BLaER1 treated with 17β-estradiol and CSF1 and Interleukin-3, amounts not matched to agents 10 nM and 100 nM (cell line): ENCODE results near the gene RNLS.

Experiments
- H3K27ac ChIP-seq, 11 experiments: shearing (Covaris generic); formaldehyde crosslinking; 2 replicates each; pipeline ENCODE4 v1.8.1; 2022
- H3K27me3 ChIP-seq, 11 experiments: shearing (Covaris generic); formaldehyde crosslinking; 2 replicates each; pipeline ENCODE4 v1.8.1; 2022
- H3K36me3 ChIP-seq, 11 experiments: shearing (Covaris generic); formaldehyde crosslinking; 2 replicates each; pipeline ENCODE4 v1.8.1; 2022
- H3K4me1 ChIP-seq, 10 experiments: shearing (Covaris generic); formaldehyde crosslinking; 2 replicates each; pipeline ENCODE4 v1.8.1; 2022
- H3K4me2 ChIP-seq, 11 experiments: shearing (Covaris generic); formaldehyde crosslinking; 2 replicates each; pipeline ENCODE4 v1.8.1; 2022
- H3K4me3 ChIP-seq, 10 experiments: shearing (Covaris generic); formaldehyde crosslinking; 2 replicates each; pipeline ENCODE4 v1.8.1; 2022
- H3K9ac ChIP-seq, 11 experiments: shearing (Covaris generic); formaldehyde crosslinking; 2 replicates each; pipeline ENCODE4 v1.8.1; 2022
- H3K9me3 ChIP-seq, 11 experiments: shearing (Covaris generic); formaldehyde crosslinking; replicated peaks in 1 of 11; 2 replicates each; pipeline ENCODE4 v1.8.1; 2022
- H4K20me1 ChIP-seq, 11 experiments: shearing (Covaris generic); formaldehyde crosslinking; 2 replicates each; pipeline ENCODE4 v1.8.1; 2022
- Cebpa-rat ChIP-seq, 11 experiments: shearing (Covaris generic); IDR thresholded peaks; 2 replicates each; pipeline ENCODE4 v1.8.1; 2022

The RNLS gene

DNA sequence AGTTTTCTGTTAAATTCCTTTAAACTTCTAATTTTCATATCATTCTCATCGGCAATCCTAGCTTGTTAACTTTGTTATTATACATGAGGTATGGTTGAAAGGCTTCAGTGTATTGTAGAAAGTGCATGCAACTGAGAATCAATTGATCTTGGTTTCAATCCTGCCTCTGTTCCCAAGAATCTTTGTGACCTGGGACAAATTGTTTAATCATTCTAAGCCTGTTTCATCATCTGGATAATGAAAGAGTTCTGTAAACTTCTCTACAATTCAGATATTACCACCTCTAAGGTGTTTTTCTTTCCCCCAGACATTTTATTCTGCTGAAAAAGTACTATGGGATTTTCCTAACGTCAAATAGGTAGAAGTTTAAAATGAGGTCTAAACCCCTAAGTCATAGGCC, 179.0 kb downstream of the RNLS start:
- no peak for TF ChIP-seq Cebpa-rat (IDR thresholded peaks at IDR 0.05)
- H3K9ac ChIP-seq, result no peak overlapping the region
- H3K27me3 ChIP-seq, result no peaks in the 10 kb centered on the region
- H3K27ac ChIP-seq, result no peak overlapping the region
- peak overlapping the region in 3 of 11 experiments; percentile 6 to 16 (median 7); a peak in 3 of 22 replicates for H3K4me2 ChIP-seq
- no peak overlapping the region for H3K4me3 ChIP-seq
- H3K36me3 ChIP-seq, result no peaks in the 10 kb centered on the region
- H3K4me1 ChIP-seq, result peaks cover 0 to 26% (median 9%) of the 10 kb centered on the region in 10 experiments; a peak in 11 of 20 replicates
- peaks cover 3 to 21% (median 10%) of the 10 kb centered on the region in 11 experiments for H3K9me3 ChIP-seq
- no peaks in the 10 kb centered on the region for H4K20me1 ChIP-seq

DNA sequence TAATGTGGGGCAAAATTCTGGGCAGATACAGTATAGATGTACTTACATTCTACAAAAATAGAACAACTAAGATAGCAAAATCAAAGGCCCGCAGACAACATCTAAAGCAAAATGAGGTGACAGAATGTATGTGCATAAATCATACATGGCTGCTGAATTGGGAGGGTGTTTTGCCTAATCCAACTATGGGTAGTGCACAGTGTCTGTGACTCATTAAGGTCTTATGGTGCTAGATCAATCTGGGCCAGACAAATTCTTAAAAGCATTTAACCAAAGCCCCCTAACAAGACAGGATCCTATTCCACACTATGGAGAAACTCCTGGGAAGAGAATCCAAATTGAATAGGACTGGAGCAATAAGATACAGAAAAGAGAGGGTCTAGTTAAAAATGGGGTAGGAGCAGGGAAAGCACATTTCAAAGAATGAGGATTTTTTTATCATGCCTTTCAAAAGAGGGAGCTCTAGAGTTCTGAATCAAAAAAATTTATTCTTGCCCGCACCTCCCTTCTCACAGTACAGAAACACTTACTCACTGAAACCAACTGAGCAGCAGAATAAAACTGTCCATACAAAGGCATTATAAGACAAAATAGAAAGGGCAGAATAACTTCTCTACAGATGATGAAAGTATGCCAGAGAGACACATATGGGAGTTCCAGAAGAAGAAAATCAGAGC, 181.3 kb downstream of the RNLS start:
- Histone ChIP-seq H3K36me3 (no peaks in the 10 kb centered on the region), H3K27ac (no peak overlapping the region), H3K4me1 (peaks cover 0 to 10% (median 0%) of the 10 kb centered on the region in 10 experiments; a peak in 5 of 20 replicates), H3K9me3 (peaks cover 24 to 39% (median 31%) of the 10 kb centered on the region in 11 experiments), H4K20me1 (no peaks in the 10 kb centered on the region), H3K4me2 (no peak overlapping the region), H3K9ac (no peak overlapping the region), H3K4me3 (no peak overlapping the region), H3K27me3 (no peaks in the 10 kb centered on the region)
- TF ChIP-seq Cebpa-rat (IDR thresholded peaks at IDR 0.05), result no peak

DNA sequence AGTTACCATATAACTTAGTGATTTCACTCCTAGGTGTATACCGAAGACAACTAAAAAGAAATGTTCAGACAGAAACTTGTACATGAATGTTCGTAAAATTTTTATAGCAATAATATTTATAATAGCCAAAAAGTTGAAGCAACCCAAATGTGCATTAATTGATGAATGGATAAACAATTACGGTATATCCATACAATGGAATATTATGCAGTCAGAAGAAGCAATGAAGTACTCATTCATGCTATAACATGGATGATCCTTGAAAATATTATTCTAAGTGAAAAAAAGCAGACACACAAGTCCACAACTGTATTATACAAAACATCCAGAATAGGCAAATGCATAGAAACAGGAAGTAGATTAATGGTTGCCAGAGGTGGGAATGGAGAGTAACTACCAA, 183.9 kb downstream of the RNLS start:
- Histone ChIP-seq H3K4me2 (no peak overlapping the region), H3K9ac (no peak overlapping the region), H3K9me3 (peaks cover 40 to 54% (median 49%) of the 10 kb centered on the region in 11 experiments), H3K27ac (no peak overlapping the region), H3K4me3 (no peak overlapping the region), H3K27me3 (no peaks in the 10 kb centered on the region), H4K20me1 (no peaks in the 10 kb centered on the region), H3K36me3 (no peaks in the 10 kb centered on the region), H3K4me1 (peaks cover 0 to 2% (median 0%) of the 10 kb centered on the region in 10 experiments; a peak in 5 of 20 replicates)
- TF ChIP-seq Cebpa-rat (IDR thresholded peaks at IDR 0.05), result no peak

DNA sequence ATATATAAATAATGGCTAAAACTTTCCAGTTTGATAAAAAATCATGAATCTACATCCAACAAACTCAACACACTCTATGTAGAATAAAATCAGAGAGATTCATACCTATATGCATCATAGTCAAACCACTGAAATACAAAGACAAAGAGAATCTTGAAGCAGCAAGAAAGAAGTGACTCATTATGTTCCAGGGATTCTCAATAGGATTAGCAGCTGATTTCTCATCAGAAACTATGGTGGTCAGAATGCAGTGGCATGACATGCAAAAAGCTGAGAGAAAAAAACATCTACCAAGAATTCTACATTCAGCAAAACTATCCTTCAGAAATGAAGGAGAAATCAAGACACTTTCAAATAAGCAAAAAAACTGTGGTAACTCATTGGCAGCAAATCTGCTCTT, 187.4 kb downstream of the RNLS start:
- TF ChIP-seq Cebpa-rat (IDR thresholded peaks at IDR 0.05), result no peak
- Histone ChIP-seq H3K9ac (no peak overlapping the region), H3K27ac (no peak overlapping the region), H4K20me1 (no peaks in the 10 kb centered on the region), H3K4me1 (peaks cover 0 to 7% (median 0%) of the 10 kb centered on the region in 10 experiments; a peak in 5 of 20 replicates), H3K27me3 (no peaks in the 10 kb centered on the region), H3K4me3 (no peak overlapping the region), H3K36me3 (no peaks in the 10 kb centered on the region), H3K9me3 (peaks cover 40 to 54% (median 50%) of the 10 kb centered on the region in 11 experiments), H3K4me2 (no peak overlapping the region)

DNA sequence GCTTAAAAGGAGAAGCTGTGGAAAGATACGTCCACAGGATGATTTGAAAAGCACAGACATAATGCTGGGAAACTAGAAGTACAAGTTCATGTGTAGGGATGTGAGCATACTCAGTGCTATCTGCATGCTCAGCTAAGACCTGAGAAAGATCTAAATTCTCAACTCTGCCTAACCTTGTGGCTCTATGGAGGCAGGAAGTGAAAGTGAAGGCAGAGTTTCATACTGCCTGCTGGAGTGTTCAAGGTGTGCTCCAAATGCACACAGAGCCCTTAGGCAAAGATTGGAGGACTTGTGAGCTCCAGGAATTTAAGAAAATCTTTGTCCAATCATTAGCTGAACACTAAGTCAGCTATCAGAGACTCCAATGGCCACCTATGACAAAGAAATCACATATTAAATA, 190.9 kb downstream of the RNLS start:
- H3K27ac ChIP-seq, result no peak overlapping the region
- H3K4me1 ChIP-seq, result peaks cover 17 to 40% (median 33%) of the 10 kb centered on the region in 10 experiments
- no peaks in the 10 kb centered on the region for H4K20me1 ChIP-seq
- peaks cover 16 to 24% (median 22%) of the 10 kb centered on the region in 11 experiments; a peak in 21 of 22 replicates for H3K9me3 ChIP-seq
- no peak overlapping the region for H3K4me3 ChIP-seq
- TF ChIP-seq Cebpa-rat (IDR thresholded peaks at IDR 0.05), result no peak
- H3K4me2 ChIP-seq, result no peak overlapping the region
- no peaks in the 10 kb centered on the region for H3K36me3 ChIP-seq
- H3K27me3 ChIP-seq, result no peaks in the 10 kb centered on the region
- no peak overlapping the region for H3K9ac ChIP-seq

DNA sequence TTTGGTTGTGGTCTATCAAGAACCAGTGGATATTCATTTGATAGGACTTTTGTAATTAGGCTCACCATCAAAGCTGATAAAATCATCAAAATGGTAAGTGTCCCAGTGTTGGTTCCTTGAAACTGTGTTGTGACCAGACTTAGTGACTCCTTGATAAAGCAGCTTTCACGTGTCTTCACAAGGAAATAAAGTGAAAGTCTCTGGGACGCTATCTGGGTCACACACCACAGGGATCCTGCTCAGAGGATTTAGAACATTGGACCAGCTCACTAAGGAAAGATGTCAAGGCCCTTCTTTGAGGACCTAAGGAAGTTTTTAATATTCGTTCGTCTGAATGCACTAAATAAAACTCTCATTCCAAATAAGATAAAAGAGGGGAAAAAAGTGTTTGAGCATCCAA, 193.1 kb downstream of the RNLS start:
- peaks cover 39 to 62% (median 55%) of the 10 kb centered on the region in 10 experiments for H3K4me1 ChIP-seq
- 0 out of 22 replicates have a peak overlapping the region, but pooled peaks of 1 of the 11 experiments have one; percentile 9 for H3K9ac ChIP-seq
- no peaks in the 10 kb centered on the region for H3K27me3 ChIP-seq
- peak overlapping the region in 1 of 11 experiments; percentile 7; a peak in 1 of 22 replicates for H3K27ac ChIP-seq
- peak overlapping the region in 7 of 11 experiments; percentile 2 to 86 (median 40); a peak in 11 of 22 replicates for H3K4me2 ChIP-seq
- H3K36me3 ChIP-seq, result no peaks in the 10 kb centered on the region
- no peak overlapping the region for H3K4me3 ChIP-seq
- TF ChIP-seq Cebpa-rat (IDR thresholded peaks at IDR 0.05), result no peak
- H3K9me3 ChIP-seq, result peaks cover 0 to 3% (median 2%) of the 10 kb centered on the region in 11 experiments; a peak in 11 of 22 replicates
- no peaks in the 10 kb centered on the region for H4K20me1 ChIP-seq

DNA sequence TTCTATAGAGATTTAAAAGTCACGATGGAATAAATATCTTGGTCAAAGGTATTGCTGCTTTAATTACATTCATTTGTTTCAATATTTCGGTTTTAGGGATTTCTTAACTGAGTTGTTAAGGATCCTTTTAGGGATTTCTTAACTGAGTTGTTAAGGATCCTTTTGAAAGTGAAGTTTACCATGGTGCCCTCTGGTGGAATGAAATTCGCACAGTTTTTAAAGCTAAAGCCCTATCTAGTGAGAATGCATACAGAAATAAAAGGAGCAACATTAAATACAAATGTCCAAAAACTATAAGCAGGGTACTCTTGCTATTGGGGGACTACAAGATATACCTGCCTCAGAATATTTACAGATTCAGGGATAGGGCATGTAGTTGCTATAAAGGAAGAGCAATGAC, 193.7 kb downstream of the RNLS start:
- Histone ChIP-seq H3K27ac (peak overlapping the region in 2 of 11 experiments; percentile 88 to 93; a peak in 2 of 22 replicates), H3K9me3 (peaks cover 0 to 2% (median 0%) of the 10 kb centered on the region in 11 experiments; a peak in 1 of 22 replicates), H4K20me1 (no peaks in the 10 kb centered on the region), H3K9ac (no peak overlapping the region), H3K4me3 (no peak overlapping the region), H3K36me3 (no peaks in the 10 kb centered on the region), H3K27me3 (no peaks in the 10 kb centered on the region), H3K4me2 (peak overlapping the region in 7 of 11 experiments; percentile 31 to 95 (median 84); a peak in 10 of 22 replicates), H3K4me1 (peaks cover 43 to 68% (median 61%) of the 10 kb centered on the region in 10 experiments)
- TF ChIP-seq Cebpa-rat (IDR thresholded peaks at IDR 0.05), result no peak

DNA sequence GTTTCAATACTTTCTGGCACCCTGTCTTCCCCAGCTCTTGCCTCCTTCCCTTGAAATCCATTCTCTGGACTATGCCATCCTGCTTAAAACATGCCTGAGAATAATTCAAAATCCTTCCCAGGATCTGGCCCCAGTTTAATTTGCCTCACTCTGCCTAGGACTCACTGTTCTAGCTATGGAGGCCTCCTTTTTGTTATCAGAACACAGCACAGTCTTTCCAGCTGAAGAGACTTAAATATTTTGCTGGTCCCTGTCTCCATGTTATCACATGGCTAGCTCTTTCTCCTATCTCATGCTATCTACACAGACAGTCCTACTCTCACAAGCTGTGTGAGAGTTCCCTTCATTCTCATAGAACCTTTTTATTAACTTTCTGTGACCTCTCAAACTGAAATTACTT, 194.8 kb downstream of the RNLS start:
- H3K9me3 ChIP-seq, result peaks cover 0 to 6% (median 2%) of the 10 kb centered on the region in 11 experiments; a peak in 17 of 22 replicates
- no peaks in the 10 kb centered on the region for H4K20me1 ChIP-seq
- peak overlapping the region in 9 of 11 experiments; percentile 75 to 95 (median 91); a peak in 17 of 22 replicates for H3K4me2 ChIP-seq
- peaks cover 43 to 73% (median 66%) of the 10 kb centered on the region in 10 experiments for H3K4me1 ChIP-seq
- H3K4me3 ChIP-seq, result no peak overlapping the region
- no peaks in the 10 kb centered on the region for H3K27me3 ChIP-seq
- H3K9ac ChIP-seq, result peak overlapping the region in 3 of 11 experiments; percentile 1 to 72 (median 6); a peak in 2 of 22 replicates
- TF ChIP-seq Cebpa-rat (IDR thresholded peaks at IDR 0.05), result no peak
- H3K36me3 ChIP-seq, result no peaks in the 10 kb centered on the region
- peak overlapping the region in 8 of 11 experiments; percentile 12 to 93 (median 86); a peak in 15 of 22 replicates for H3K27ac ChIP-seq
